ENCODE measurements around the gene STK11.

- no peak for TF ChIP-seq CTCF (IDR thresholded peaks at IDR 0.05)
- no peak for TF ChIP-seq EP300 (IDR thresholded peaks at IDR 0.05)
Observed at GRCh38 chr19:1219786-1220476, 14.4 kb downstream of the STK11 start.
